ENCODE data around the gene NPBWR2.

- TF ChIP-seq, protein P1, sequence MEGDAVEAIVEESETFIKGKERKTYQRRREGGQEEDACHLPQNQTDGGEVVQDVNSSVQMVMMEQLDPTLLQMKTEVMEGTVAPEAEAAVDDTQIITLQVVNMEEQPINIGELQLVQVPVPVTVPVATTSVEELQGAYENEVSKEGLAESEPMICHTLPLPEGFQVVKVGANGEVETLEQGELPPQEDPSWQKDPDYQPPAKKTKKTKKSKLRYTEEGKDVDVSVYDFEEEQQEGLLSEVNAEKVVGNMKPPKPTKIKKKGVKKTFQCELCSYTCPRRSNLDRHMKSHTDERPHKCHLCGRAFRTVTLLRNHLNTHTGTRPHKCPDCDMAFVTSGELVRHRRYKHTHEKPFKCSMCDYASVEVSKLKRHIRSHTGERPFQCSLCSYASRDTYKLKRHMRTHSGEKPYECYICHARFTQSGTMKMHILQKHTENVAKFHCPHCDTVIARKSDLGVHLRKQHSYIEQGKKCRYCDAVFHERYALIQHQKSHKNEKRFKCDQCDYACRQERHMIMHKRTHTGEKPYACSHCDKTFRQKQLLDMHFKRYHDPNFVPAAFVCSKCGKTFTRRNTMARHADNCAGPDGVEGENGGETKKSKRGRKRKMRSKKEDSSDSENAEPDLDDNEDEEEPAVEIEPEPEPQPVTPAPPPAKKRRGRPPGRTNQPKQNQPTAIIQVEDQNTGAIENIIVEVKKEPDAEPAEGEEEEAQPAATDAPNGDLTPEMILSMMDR (IDR thresholded peaks at IDR 0.05 in 2 of 3, conservative IDR thresholded peaks at IDR 0.05 in 1 of 3; ENCODE audit: borderline replicate concordance in 1 of 3, insufficient read depth in 1 of 3, low read depth in 2 of 3, low read length in 2 of 3): no peak
- no peak for TF ChIP-seq POLR2A (IDR thresholded peaks at IDR 0.05; ENCODE audit: borderline replicate concordance, extremely low read depth, insufficient read depth, insufficient read length)
- TF ChIP-seq ELF1 (IDR thresholded peaks at IDR 0.05; ENCODE audit: borderline replicate concordance, low read depth): no peak
- TF ChIP-seq MAX (IDR thresholded peaks at IDR 0.05): no peak
- TF ChIP-seq SP1 (IDR thresholded peaks at IDR 0.05; ENCODE audit: low read depth): no peak
- no peak for TF ChIP-seq POLR2AphosphoS5 (IDR thresholded peaks at IDR 0.05; ENCODE audit: low read depth, low read length)
- TF ChIP-seq EZH2phosphoT487 (IDR thresholded peaks at IDR 0.05; ENCODE audit: borderline replicate concordance): no peak
Observed at GRCh38 chr20:64092258-64093012, 14.9 kb downstream of the NPBWR2 start.
